ENCODE data around the gene HS3ST5. TPM values are rescaled to one million over a fixed set of nuclear protein-coding genes. Genes with fewer than 3 reads are reported as not detected.
"Not testable (repeated sequence)": the region's sequence is repeated elsewhere in the genome, so short reads cannot be mapped to it uniquely, and the experiment has no call there.

Gene HS3ST5
- polyA plus RNA-seq, 1 donor (not counting 4 experiments of a cell fraction or from before 2014, with no cell fraction given) = not detected

DNA sequence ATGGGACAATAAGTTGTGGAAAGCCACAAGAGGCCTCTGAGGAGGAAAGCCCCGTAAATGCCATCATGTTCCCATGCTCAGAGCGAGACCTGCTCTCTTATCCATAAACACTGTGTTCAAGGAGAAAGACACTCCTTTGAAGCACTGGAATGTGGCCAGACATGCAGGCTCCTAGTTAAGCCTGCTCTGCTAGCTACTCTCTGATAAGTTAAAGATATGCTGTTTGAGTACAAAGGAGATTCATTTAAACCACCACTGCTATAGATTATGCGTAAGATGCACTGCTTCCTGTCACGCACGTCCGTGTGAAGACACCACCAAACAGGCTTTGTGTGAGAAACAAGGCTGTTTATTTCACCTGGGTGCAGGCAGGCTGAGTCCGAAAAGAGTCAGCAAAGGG, 331.3 kb downstream of the HS3ST5 start:
- H3K27me3 ChIP-seq (ENCODE audit: control insufficient read depth, extremely low read depth, insufficient read depth, low read length); H3K9me1 ChIP-seq (ENCODE audit: control insufficient read depth, extremely low read depth, insufficient read depth, low read length); H3K36me3 ChIP-seq (ENCODE audit: control insufficient read depth in 2 of 2, extremely low read depth in 1 of 2, insufficient read depth in 2 of 2, low read length in 2 of 2); H4K20me1 ChIP-seq (ENCODE audit: control insufficient read depth, extremely low read depth, insufficient read depth, low read length); H3K9me3 ChIP-seq (ENCODE audit: control insufficient read depth, low read depth, low read length); H3K4me3 ChIP-seq (ENCODE audit: control insufficient read depth in 2 of 3, extremely low read depth in 1 of 3, insufficient read depth in 2 of 3, low read depth in 1 of 3, low read length in 3 of 3); H3K27ac ChIP-seq (ENCODE audit: control insufficient read depth, insufficient read depth, low read length); FAIRE-seq; H3K9ac ChIP-seq (ENCODE audit: control insufficient read depth, extremely low read depth, insufficient read depth, low read length); dilution Hi-C loops (cut with MboI; ENCODE audit: extremely low pct_ligation_motif_present, low sequenced_read_pairs); DNase-seq (ENCODE audit: low read depth, low spot score); H3K4me2 ChIP-seq (ENCODE audit: control insufficient read depth, extremely low read depth, insufficient read depth, low read depth, low read length); H3K4me1 ChIP-seq (ENCODE audit: control insufficient read depth, extremely low read depth, insufficient read depth, low read length); H3K79me2 ChIP-seq (ENCODE audit: control insufficient read depth, insufficient read depth, low read length): not testable (repeated sequence)
- peak overlapping the region; percentile 22 for H2AFZ ChIP-seq (ENCODE audit: control insufficient read depth, low read length)

GRCh38 chr6:114010540-114010939, 332.3 kb downstream of the HS3ST5 start:
- Histone ChIP-seq H3K36me3 (ENCODE audit: control insufficient read depth in 2 of 2, extremely low read depth in 1 of 2, insufficient read depth in 2 of 2, low read length in 2 of 2) (no peaks in the 10 kb centered on the region), H3K4me3 (ENCODE audit: control insufficient read depth in 2 of 3, extremely low read depth in 1 of 3, insufficient read depth in 2 of 3, low read depth in 1 of 3, low read length in 3 of 3) (no peak overlapping the region), H3K27me3 (ENCODE audit: control insufficient read depth, extremely low read depth, insufficient read depth, low read length) (no peaks in the 10 kb centered on the region), H3K27ac (ENCODE audit: control insufficient read depth, insufficient read depth, low read length) (no peak overlapping the region), H3K9ac (ENCODE audit: control insufficient read depth, extremely low read depth, insufficient read depth, low read length) (no peak overlapping the region), H3K79me2 (ENCODE audit: control insufficient read depth, insufficient read depth, low read length) (no peaks in the 10 kb centered on the region), H2AFZ (ENCODE audit: control insufficient read depth, low read length) (no peak overlapping the region), H4K20me1 (ENCODE audit: control insufficient read depth, extremely low read depth, insufficient read depth, low read length) (no peaks in the 10 kb centered on the region), H3K4me1 (ENCODE audit: control insufficient read depth, extremely low read depth, insufficient read depth, low read length) (peaks cover 4% of the 10 kb centered on the region), H3K9me3 (ENCODE audit: control insufficient read depth, low read depth, low read length) (no peaks in the 10 kb centered on the region), H3K9me1 (ENCODE audit: control insufficient read depth, extremely low read depth, insufficient read depth, low read length) (no peaks in the 10 kb centered on the region), H3K4me2 (ENCODE audit: control insufficient read depth, extremely low read depth, insufficient read depth, low read depth, low read length) (no peak overlapping the region)
- DNase-seq (ENCODE audit: low read depth, low spot score) (no peak), FAIRE-seq (no peak)
- dilution Hi-C loops (cut with MboI; ENCODE audit: extremely low pct_ligation_motif_present, low sequenced_read_pairs) = no loop called here
- TF ChIP-seq EZH2 (IDR thresholded peaks at IDR 0.05; ENCODE audit: low read length) = no peak
- TF ChIP-seq, protein P1, sequence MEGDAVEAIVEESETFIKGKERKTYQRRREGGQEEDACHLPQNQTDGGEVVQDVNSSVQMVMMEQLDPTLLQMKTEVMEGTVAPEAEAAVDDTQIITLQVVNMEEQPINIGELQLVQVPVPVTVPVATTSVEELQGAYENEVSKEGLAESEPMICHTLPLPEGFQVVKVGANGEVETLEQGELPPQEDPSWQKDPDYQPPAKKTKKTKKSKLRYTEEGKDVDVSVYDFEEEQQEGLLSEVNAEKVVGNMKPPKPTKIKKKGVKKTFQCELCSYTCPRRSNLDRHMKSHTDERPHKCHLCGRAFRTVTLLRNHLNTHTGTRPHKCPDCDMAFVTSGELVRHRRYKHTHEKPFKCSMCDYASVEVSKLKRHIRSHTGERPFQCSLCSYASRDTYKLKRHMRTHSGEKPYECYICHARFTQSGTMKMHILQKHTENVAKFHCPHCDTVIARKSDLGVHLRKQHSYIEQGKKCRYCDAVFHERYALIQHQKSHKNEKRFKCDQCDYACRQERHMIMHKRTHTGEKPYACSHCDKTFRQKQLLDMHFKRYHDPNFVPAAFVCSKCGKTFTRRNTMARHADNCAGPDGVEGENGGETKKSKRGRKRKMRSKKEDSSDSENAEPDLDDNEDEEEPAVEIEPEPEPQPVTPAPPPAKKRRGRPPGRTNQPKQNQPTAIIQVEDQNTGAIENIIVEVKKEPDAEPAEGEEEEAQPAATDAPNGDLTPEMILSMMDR (optimal IDR thresholded peaks at IDR 0.05 in 1 of 3, IDR thresholded peaks at IDR 0.05 in 1 of 3, conservative IDR thresholded peaks at IDR 0.05 in 1 of 3; ENCODE audit: extremely low read depth in 1 of 3, insufficient read depth in 2 of 3, low read length in 3 of 3) = no peak

DNA sequence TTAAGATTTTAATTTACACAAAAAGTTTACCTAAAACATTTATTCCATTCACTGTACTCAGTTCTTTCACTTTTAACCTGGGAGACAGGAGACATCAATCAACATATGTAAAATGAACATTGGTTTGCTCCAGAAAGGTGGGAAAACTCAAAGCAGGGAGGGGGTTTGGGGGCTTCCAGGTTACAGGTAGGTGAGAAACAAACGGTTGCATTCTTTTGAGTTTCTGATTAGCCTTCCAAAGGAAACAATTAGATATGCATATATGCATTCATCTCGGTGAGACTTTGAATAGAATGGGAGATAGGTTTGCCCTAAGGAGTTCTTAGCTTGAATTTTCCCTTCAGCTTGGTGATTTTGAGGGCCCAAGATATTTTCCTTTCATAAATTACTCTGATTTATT, 333.6 kb downstream of the HS3ST5 start:
- H3K9me3 ChIP-seq (ENCODE audit: control insufficient read depth, low read depth, low read length) = no peaks in the 10 kb centered on the region
- dilution Hi-C loops (cut with MboI; ENCODE audit: extremely low pct_ligation_motif_present, low sequenced_read_pairs) = no loop called here
- TF ChIP-seq, protein P1 (optimal IDR thresholded peaks at IDR 0.05 in 1 of 3, IDR thresholded peaks at IDR 0.05 in 1 of 3, conservative IDR thresholded peaks at IDR 0.05 in 1 of 3; ENCODE audit: extremely low read depth in 1 of 3, insufficient read depth in 2 of 3, low read length in 3 of 3) = no peak
- TF ChIP-seq EZH2 (IDR thresholded peaks at IDR 0.05; ENCODE audit: low read length) = no peak
- H3K4me2 ChIP-seq (ENCODE audit: control insufficient read depth, extremely low read depth, insufficient read depth, low read depth, low read length) = no peak overlapping the region
- no peaks in the 10 kb centered on the region for H3K36me3 ChIP-seq (ENCODE audit: control insufficient read depth in 2 of 2, extremely low read depth in 1 of 2, insufficient read depth in 2 of 2, low read length in 2 of 2)
- no peaks in the 10 kb centered on the region for H3K27me3 ChIP-seq (ENCODE audit: control insufficient read depth, extremely low read depth, insufficient read depth, low read length)
- H3K27ac ChIP-seq (ENCODE audit: control insufficient read depth, insufficient read depth, low read length) = no peak overlapping the region
- H3K4me1 ChIP-seq (ENCODE audit: control insufficient read depth, extremely low read depth, insufficient read depth, low read length) = peaks cover 4% of the 10 kb centered on the region
- FAIRE-seq (no peak), DNase-seq (ENCODE audit: low read depth, low spot score) (no peak)
- H2AFZ ChIP-seq (ENCODE audit: control insufficient read depth, low read length) = no peak overlapping the region
- no peak overlapping the region for H3K9ac ChIP-seq (ENCODE audit: control insufficient read depth, extremely low read depth, insufficient read depth, low read length)
- H3K9me1 ChIP-seq (ENCODE audit: control insufficient read depth, extremely low read depth, insufficient read depth, low read length) = no peaks in the 10 kb centered on the region
- no peaks in the 10 kb centered on the region for H3K79me2 ChIP-seq (ENCODE audit: control insufficient read depth, insufficient read depth, low read length)
- H3K4me3 ChIP-seq (ENCODE audit: control insufficient read depth in 2 of 3, extremely low read depth in 1 of 3, insufficient read depth in 2 of 3, low read depth in 1 of 3, low read length in 3 of 3) = no peak overlapping the region
- H4K20me1 ChIP-seq (ENCODE audit: control insufficient read depth, extremely low read depth, insufficient read depth, low read length) = no peaks in the 10 kb centered on the region
